T-helper 1 cell treated with Interleukin-12 subunit alpha and Interleukin-12 subunit beta and Interleukin-4 antibody, amounts not matched to agents 30 μg/mL and 1 μg/mL, for 36 hours (primary cell): ENCODE data around the gene CSF2.
"Not testable (repeated sequence)": the region's sequence is repeated elsewhere in the genome, so short reads cannot be mapped to it uniquely, and the experiment has no call there.

Experiments
- H3K27ac Mint-ChIP-seq: one replicate; pipeline ENCODE4 v1.8.0; 2021; ENCODE audit warnings: mild to moderate bottlenecking, mixed read lengths
- H3K27me3 Mint-ChIP-seq: one replicate; pipeline ENCODE4 v1.8.0; 2021; ENCODE audit warnings: low read depth, mixed read lengths
- H3K36me3 Mint-ChIP-seq: one replicate; pipeline ENCODE4 v1.8.0; 2021; ENCODE audit warnings: low read depth, mixed read lengths
- H3K4me1 Mint-ChIP-seq: one replicate; pipeline ENCODE4 v1.8.0; 2021; ENCODE audit warnings: low read depth, mixed read lengths
- H3K4me3 Mint-ChIP-seq: one replicate; pipeline ENCODE4 v1.8.0; 2021; ENCODE audit warnings: mild to moderate bottlenecking, moderate library complexity, mixed read lengths
- H3K9me3 Mint-ChIP-seq: one replicate; pipeline ENCODE4 v1.8.0; 2021; ENCODE audit warnings: mixed read lengths

The CSF2 gene

GRCh38 chr5:132110195-132110594 lies 36.6 kb downstream of the CSF2 start:
- peaks cover 27% of the 10 kb centered on the region for H3K9me3 Mint-ChIP-seq
- peaks cover 35% of the 10 kb centered on the region for H3K36me3 Mint-ChIP-seq
- peak overlapping the region; percentile 77 for H3K4me3 Mint-ChIP-seq
- H3K4me1 Mint-ChIP-seq, result peaks cover 69% of the 10 kb centered on the region
- H3K27me3 Mint-ChIP-seq, result no peaks in the 10 kb centered on the region
- peak overlapping the region; percentile 88 for H3K27ac Mint-ChIP-seq

- Mint-ChIP-seq H3K36me3 (peaks cover 32% of the 10 kb centered on the region), H3K27ac (peak overlapping the region; percentile 88), H3K27me3 (no peaks in the 10 kb centered on the region), H3K9me3 (peaks cover 27% of the 10 kb centered on the region), H3K4me3 (peak overlapping the region; percentile 77), H3K4me1 (peaks cover 69% of the 10 kb centered on the region)
These were observed 37.3 kb downstream of the CSF2 start for GRCh38 chr5:132110930-132111329.

GRCh38 chr5:132112111-132112510 lies 38.5 kb downstream of the CSF2 start:
- Mint-ChIP-seq H3K27ac (peak overlapping the region; percentile 69), H3K4me1 (peaks cover 66% of the 10 kb centered on the region), H3K36me3 (peaks cover 34% of the 10 kb centered on the region), H3K4me3 (peak overlapping the region; percentile 59), H3K9me3 (peaks cover 27% of the 10 kb centered on the region), H3K27me3 (no peaks in the 10 kb centered on the region)

GRCh38 chr5:132114150-132115121 lies 40.8 kb downstream of the CSF2 start:
- H3K9me3 Mint-ChIP-seq, result peaks cover 23% of the 10 kb centered on the region
- peak overlapping the region; percentile 67 for H3K27ac Mint-ChIP-seq
- no peaks in the 10 kb centered on the region for H3K27me3 Mint-ChIP-seq
- H3K36me3 Mint-ChIP-seq, result peaks cover 30% of the 10 kb centered on the region
- H3K4me1 Mint-ChIP-seq, result peaks cover 57% of the 10 kb centered on the region
- H3K4me3 Mint-ChIP-seq, result peak overlapping the region; percentile 4

- Mint-ChIP-seq H3K27ac (peak overlapping the region; percentile 37), H3K9me3 (peaks cover 23% of the 10 kb centered on the region), H3K27me3 (no peaks in the 10 kb centered on the region), H3K36me3 (peaks cover 30% of the 10 kb centered on the region), H3K4me3 (peak overlapping the region; percentile 8), H3K4me1 (peaks cover 50% of the 10 kb centered on the region)
These were observed 41.8 kb downstream of the CSF2 start for GRCh38 chr5:132115375-132115774.

- Mint-ChIP-seq H3K27me3 (peaks cover 6% of the 10 kb centered on the region), H3K36me3 (peaks cover 35% of the 10 kb centered on the region), H3K4me3 (no peak overlapping the region), H3K4me1 (peaks cover 49% of the 10 kb centered on the region), H3K9me3 (peaks cover 30% of the 10 kb centered on the region), H3K27ac (peak overlapping the region; percentile 45)
These were observed 42.5 kb downstream of the CSF2 start for GRCh38 chr5:132116072-132116471.

GRCh38 chr5:132116909-132117489 lies 43.4 kb downstream of the CSF2 start:
- Mint-ChIP-seq H3K4me1 (peaks cover 41% of the 10 kb centered on the region), H3K27ac (peak overlapping the region; percentile 17), H3K9me3 (peaks cover 35% of the 10 kb centered on the region), H3K36me3 (peaks cover 31% of the 10 kb centered on the region)
- H3K27me3 Mint-ChIP-seq, H3K4me3 Mint-ChIP-seq: not testable (repeated sequence)

GRCh38 chr5:132120717-132121116 lies 47.1 kb downstream of the CSF2 start:
- H3K4me3 Mint-ChIP-seq, H3K27ac Mint-ChIP-seq: not testable (repeated sequence)
- Mint-ChIP-seq H3K4me1 (peaks cover 17% of the 10 kb centered on the region), H3K9me3 (peaks cover 48% of the 10 kb centered on the region), H3K36me3 (peaks cover 25% of the 10 kb centered on the region), H3K27me3 (peaks cover 32% of the 10 kb centered on the region)

- not testable (repeated sequence) for H3K4me1 Mint-ChIP-seq, H3K4me3 Mint-ChIP-seq, H3K27ac Mint-ChIP-seq
- Mint-ChIP-seq H3K27me3 (peaks cover 51% of the 10 kb centered on the region), H3K36me3 (peaks cover 42% of the 10 kb centered on the region), H3K9me3 (peaks cover 67% of the 10 kb centered on the region)
These were observed 49.4 kb downstream of the CSF2 start for GRCh38 chr5:132122971-132123370.

GRCh38 chr5:132123578-132123977 lies 50.0 kb downstream of the CSF2 start:
- H3K27me3 Mint-ChIP-seq, result peaks cover 57% of the 10 kb centered on the region
- peaks cover 73% of the 10 kb centered on the region for H3K9me3 Mint-ChIP-seq
- H3K36me3 Mint-ChIP-seq, result peaks cover 48% of the 10 kb centered on the region
- not testable (repeated sequence) for H3K4me1 Mint-ChIP-seq, H3K4me3 Mint-ChIP-seq, H3K27ac Mint-ChIP-seq
